Liver (tissue), 3 donors: ENCODE results near the gene OR4Q3.

Source experiments
- JUND ChIP-seq, 2 donors: IDR thresholded peaks; 2 replicates each; pipeline ENCODE4 v1.6.1; 2016; ENCODE audit warnings: antibody characterized with exemption in 2 of 2
- TAF1 ChIP-seq: conservative IDR thresholded peaks from 2 replicates; pipeline ENCODE4 v1.6.1; 2016; ENCODE audit warnings: antibody characterized with exemption, mild to moderate bottlenecking
- YY1 ChIP-seq: IDR thresholded peaks from 2 replicates; pipeline ENCODE4 v1.6.1; 2016; ENCODE audit warnings: antibody characterized with exemption, mild to moderate bottlenecking
- TF ChIP-seq, protein P1 (sequence below): fragments of 150-350 bp; IDR thresholded peaks from 2 replicates; pipeline ENCODE4 v1.5.1; 2017; ENCODE audit warnings: improper control_type of control experiment, low read depth, low read length; ENCODE audit not compliant: missing input control
- TF ChIP-seq, protein P2 (sequence below): IDR thresholded peaks from 2 replicates; pipeline ENCODE4 v1.6.1; 2016; ENCODE audit warnings: antibody characterized with exemption, mild to moderate bottlenecking
- TF ChIP-seq, protein P3 (sequence below): IDR thresholded peaks from 2 replicates; pipeline ENCODE4 v1.6.1; 2016; ENCODE audit warnings: antibody characterized with exemption
- donor health status: healthy.
- donor health status: healthy.

DNA sequence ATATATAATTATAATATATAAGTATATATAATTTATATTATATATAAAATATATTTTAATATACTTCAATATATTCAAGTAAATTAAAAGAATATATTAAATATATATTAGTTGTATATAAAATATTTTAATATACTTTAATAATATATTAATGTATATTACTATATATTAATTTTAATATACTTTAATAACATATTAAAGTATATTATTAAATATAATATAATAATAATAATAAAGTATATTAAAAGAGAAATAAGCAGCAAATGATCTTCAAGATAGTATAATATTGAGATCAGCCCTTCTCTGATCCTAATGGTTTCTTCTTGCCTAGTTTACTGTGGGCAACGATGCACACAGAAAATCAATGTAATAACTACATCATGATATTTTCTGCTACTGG, 32.2 kb downstream of the OR4Q3 start:
- TF ChIP-seq, protein P1, sequence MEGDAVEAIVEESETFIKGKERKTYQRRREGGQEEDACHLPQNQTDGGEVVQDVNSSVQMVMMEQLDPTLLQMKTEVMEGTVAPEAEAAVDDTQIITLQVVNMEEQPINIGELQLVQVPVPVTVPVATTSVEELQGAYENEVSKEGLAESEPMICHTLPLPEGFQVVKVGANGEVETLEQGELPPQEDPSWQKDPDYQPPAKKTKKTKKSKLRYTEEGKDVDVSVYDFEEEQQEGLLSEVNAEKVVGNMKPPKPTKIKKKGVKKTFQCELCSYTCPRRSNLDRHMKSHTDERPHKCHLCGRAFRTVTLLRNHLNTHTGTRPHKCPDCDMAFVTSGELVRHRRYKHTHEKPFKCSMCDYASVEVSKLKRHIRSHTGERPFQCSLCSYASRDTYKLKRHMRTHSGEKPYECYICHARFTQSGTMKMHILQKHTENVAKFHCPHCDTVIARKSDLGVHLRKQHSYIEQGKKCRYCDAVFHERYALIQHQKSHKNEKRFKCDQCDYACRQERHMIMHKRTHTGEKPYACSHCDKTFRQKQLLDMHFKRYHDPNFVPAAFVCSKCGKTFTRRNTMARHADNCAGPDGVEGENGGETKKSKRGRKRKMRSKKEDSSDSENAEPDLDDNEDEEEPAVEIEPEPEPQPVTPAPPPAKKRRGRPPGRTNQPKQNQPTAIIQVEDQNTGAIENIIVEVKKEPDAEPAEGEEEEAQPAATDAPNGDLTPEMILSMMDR, result no peak
- no peak for TF ChIP-seq JUND (IDR thresholded peaks at IDR 0.05)
- TF ChIP-seq, protein P2, sequence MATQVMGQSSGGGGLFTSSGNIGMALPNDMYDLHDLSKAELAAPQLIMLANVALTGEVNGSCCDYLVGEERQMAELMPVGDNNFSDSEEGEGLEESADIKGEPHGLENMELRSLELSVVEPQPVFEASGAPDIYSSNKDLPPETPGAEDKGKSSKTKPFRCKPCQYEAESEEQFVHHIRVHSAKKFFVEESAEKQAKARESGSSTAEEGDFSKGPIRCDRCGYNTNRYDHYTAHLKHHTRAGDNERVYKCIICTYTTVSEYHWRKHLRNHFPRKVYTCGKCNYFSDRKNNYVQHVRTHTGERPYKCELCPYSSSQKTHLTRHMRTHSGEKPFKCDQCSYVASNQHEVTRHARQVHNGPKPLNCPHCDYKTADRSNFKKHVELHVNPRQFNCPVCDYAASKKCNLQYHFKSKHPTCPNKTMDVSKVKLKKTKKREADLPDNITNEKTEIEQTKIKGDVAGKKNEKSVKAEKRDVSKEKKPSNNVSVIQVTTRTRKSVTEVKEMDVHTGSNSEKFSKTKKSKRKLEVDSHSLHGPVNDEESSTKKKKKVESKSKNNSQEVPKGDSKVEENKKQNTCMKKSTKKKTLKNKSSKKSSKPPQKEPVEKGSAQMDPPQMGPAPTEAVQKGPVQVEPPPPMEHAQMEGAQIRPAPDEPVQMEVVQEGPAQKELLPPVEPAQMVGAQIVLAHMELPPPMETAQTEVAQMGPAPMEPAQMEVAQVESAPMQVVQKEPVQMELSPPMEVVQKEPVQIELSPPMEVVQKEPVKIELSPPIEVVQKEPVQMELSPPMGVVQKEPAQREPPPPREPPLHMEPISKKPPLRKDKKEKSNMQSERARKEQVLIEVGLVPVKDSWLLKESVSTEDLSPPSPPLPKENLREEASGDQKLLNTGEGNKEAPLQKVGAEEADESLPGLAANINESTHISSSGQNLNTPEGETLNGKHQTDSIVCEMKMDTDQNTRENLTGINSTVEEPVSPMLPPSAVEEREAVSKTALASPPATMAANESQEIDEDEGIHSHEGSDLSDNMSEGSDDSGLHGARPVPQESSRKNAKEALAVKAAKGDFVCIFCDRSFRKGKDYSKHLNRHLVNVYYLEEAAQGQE, result no peak
- TF ChIP-seq, protein P3, sequence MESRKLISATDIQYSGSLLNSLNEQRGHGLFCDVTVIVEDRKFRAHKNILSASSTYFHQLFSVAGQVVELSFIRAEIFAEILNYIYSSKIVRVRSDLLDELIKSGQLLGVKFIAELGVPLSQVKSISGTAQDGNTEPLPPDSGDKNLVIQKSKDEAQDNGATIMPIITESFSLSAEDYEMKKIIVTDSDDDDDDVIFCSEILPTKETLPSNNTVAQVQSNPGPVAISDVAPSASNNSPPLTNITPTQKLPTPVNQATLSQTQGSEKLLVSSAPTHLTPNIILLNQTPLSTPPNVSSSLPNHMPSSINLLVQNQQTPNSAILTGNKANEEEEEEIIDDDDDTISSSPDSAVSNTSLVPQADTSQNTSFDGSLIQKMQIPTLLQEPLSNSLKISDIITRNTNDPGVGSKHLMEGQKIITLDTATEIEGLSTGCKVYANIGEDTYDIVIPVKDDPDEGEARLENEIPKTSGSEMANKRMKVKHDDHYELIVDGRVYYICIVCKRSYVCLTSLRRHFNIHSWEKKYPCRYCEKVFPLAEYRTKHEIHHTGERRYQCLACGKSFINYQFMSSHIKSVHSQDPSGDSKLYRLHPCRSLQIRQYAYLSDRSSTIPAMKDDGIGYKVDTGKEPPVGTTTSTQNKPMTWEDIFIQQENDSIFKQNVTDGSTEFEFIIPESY, result no peak
- no peak for TF ChIP-seq YY1
- no peak for TF ChIP-seq TAF1
